ENCODE measurements around the gene PARD3.

The PARD3 gene

GRCh38 chr10:34252111-34252510, 563.0 kb downstream of the PARD3 start:
- no peak for DNase-seq (ENCODE audit: low read depth)

GRCh38 chr10:34251177-34251576, 563.9 kb downstream of the PARD3 start:
- DNase-seq (ENCODE audit: low read depth), result no peak

GRCh38 chr10:34250722-34251121, 564.4 kb downstream of the PARD3 start:
- no peak for DNase-seq (ENCODE audit: low read depth)

GRCh38 chr10:34249634-34250033, 565.5 kb downstream of the PARD3 start:
- DNase-seq (ENCODE audit: low read depth), result no peak

- no peak for DNase-seq (ENCODE audit: low read depth)
These were observed 567.5 kb downstream of the PARD3 start for GRCh38 chr10:34247560-34247959.

GRCh38 chr10:34244756-34245484, 570.2 kb downstream of the PARD3 start:
- no peak for DNase-seq (ENCODE audit: low read depth)

- DNase-seq (ENCODE audit: low read depth), result no peak
These were observed 573.7 kb downstream of the PARD3 start for GRCh38 chr10:34241226-34242000.

- DNase-seq (ENCODE audit: low read depth), result no peak
These were observed 575.1 kb downstream of the PARD3 start for GRCh38 chr10:34240039-34240438.

- no peak for DNase-seq (ENCODE audit: low read depth)
These were observed 577.1 kb downstream of the PARD3 start for GRCh38 chr10:34237898-34238455.

- DNase-seq (ENCODE audit: low read depth), result no peak
These were observed 578.2 kb downstream of the PARD3 start for GRCh38 chr10:34236931-34237330.

- no peak for DNase-seq (ENCODE audit: low read depth)
These were observed 579.8 kb downstream of the PARD3 start for GRCh38 chr10:34235164-34235832.

GRCh38 chr10:34232481-34232880, 582.6 kb downstream of the PARD3 start:
- DNase-seq (ENCODE audit: low read depth), result no peak

- no peak for DNase-seq (ENCODE audit: low read depth)
These were observed 583.5 kb downstream of the PARD3 start for GRCh38 chr10:34231441-34232180.

- DNase-seq (ENCODE audit: low read depth), result no peak
These were observed 585.2 kb downstream of the PARD3 start for GRCh38 chr10:34229917-34230316.

- DNase-seq (ENCODE audit: low read depth), result no peak
These were observed 587.0 kb downstream of the PARD3 start for GRCh38 chr10:34228066-34228465.

GRCh38 chr10:34224639-34225038, 590.5 kb downstream of the PARD3 start:
- no peak for DNase-seq (ENCODE audit: low read depth)

- DNase-seq (ENCODE audit: low read depth), result no peak
These were observed 591.4 kb downstream of the PARD3 start for GRCh38 chr10:34223658-34224057.

GRCh38 chr10:34222359-34222758, 592.7 kb downstream of the PARD3 start:
- no peak for DNase-seq (ENCODE audit: low read depth)

GRCh38 chr10:34219753-34220548, 595.1 kb downstream of the PARD3 start:
- DNase-seq (ENCODE audit: low read depth), result no peak

GRCh38 chr10:34217524-34217923, 597.6 kb downstream of the PARD3 start:
- DNase-seq (ENCODE audit: low read depth), result no peak

- no peak for DNase-seq (ENCODE audit: low read depth)
These were observed 598.6 kb downstream of the PARD3 start for GRCh38 chr10:34216348-34216945.

Data from activated T-helper 9 cell treated with anti-CD3 and anti-CD28 coated beads, Interleukin-2, amount 50 U/mL, for 16 hours (primary cell).